DMS79 (cell line): ENCODE measurements around the gene FAM111A.

Source experiments
- DNase-seq: peaks from one replicate; lab custom pipeline; 2025; lab: John Stamatoyannopoulos, UW

The FAM111A gene

DNA sequence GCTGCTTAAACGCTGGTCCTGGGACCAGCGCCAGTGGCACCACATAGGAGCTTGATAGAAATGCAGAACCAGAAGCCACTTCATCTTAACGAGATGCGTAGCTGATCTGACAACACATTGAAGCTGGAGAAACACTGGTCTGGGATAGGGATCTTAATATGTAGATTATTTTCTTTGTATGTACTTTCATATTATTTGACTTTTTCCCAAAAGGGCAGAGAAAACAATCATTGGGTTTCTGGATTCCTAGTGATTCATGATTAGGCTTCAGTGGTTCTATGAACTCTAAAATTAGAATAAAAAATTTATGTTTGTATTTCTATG is 57.7 kb downstream of the FAM111A start:
- no peak for DNase-seq

DNA sequence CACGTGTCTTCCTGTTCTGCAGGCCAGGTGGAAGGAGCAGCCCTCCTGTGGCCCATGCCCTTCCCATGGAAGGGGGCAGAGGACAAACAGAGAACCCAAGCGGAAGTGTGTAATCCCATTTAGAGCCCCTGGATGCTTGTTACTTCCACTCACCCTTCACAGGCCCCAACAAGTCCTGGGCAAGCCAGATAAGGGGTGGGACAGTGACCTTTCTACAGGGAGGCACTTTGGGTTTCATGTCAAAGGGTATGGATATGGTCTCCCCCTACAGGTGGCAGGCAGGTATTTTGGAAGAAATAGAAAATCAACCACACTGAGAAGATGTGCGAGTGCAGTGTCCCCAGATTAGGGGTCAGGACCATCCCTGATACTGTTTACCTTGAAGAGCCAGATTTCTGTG is 58.7 kb downstream of the FAM111A start:
- no peak for DNase-seq
